ENCODE measurements around the gene LAYN. TPM values are rescaled to one million over a fixed set of nuclear protein-coding genes. Genes with fewer than 3 reads are reported as not detected.

Gene LAYN
- total RNA-seq, 2 donors from 2014 or later: 5.9 to 8.3 TPM

- ATAC-seq: no peak
- TF ChIP-seq POLR2A (IDR thresholded peaks at IDR 0.05): no peak
- TF ChIP-seq CTCF (IDR thresholded peaks at IDR 0.05): no peak
- Histone ChIP-seq H3K36me3 (replicated peaks in 1 of 2; ENCODE audit: insufficient read depth in 1 of 2, low read depth in 2 of 2) (no peaks in the 10 kb centered on the region), H3K4me1 (no peaks in the 10 kb centered on the region), H3K9me3 (no peaks in the 10 kb centered on the region), H3K27me3 (no peaks in the 10 kb centered on the region), H3K27ac (no peak overlapping the region), H3K4me3 (no peak overlapping the region)
- whole genome bisulfite sequencing, 2 donors: 86 to 87% methylated on average over 1 to 2 of the region's 2 CpGs
- intact Hi-C loops (cut with DNase I): no loop called here
- DNase-seq: no peak
These were observed 8.0 kb downstream of the LAYN start for GRCh38 chr11:111548525-111548924.

GRCh38 chr11:111549196-111549868 lies 8.8 kb downstream of the LAYN start:
- TF ChIP-seq POLR2A (IDR thresholded peaks at IDR 0.05): no peak
- 78 to 79% methylated on average over 10 to 11 of the region's 11 CpGs for whole genome bisulfite sequencing, 2 donors
- intact Hi-C loops (cut with DNase I): no loop called here
- H3K4me1 ChIP-seq: no peaks in the 10 kb centered on the region
- H3K27me3 ChIP-seq: no peaks in the 10 kb centered on the region
- ATAC-seq: no peak
- no peak for DNase-seq
- no peaks in the 10 kb centered on the region for H3K36me3 ChIP-seq (replicated peaks in 1 of 2; ENCODE audit: insufficient read depth in 1 of 2, low read depth in 2 of 2)
- H3K9me3 ChIP-seq: no peaks in the 10 kb centered on the region
- no peak overlapping the region for H3K27ac ChIP-seq
- H3K4me3 ChIP-seq: no peak overlapping the region

GRCh38 chr11:111549869-111550203 lies 9.3 kb downstream of the LAYN start:
- H3K27me3 ChIP-seq: no peaks in the 10 kb centered on the region
- intact Hi-C loops (cut with DNase I): no loop called here
- WGBS, 2 donors: 65 to 69% methylated on average over 3 of the region's 3 CpGs

GRCh38 chr11:111550258-111550657 lies 9.7 kb downstream of the LAYN start:
- 75 to 83% methylated on average over 2 of the region's 2 CpGs for WGBS, 2 donors
- H3K9me3 ChIP-seq: no peaks in the 10 kb centered on the region
- DNase-seq (no peak), ATAC-seq (no peak)
- no peak for TF ChIP-seq CTCF (IDR thresholded peaks at IDR 0.05)
- TF ChIP-seq POLR2A (IDR thresholded peaks at IDR 0.05): no peak
- no peak overlapping the region for H3K27ac ChIP-seq
- H3K27me3 ChIP-seq: no peaks in the 10 kb centered on the region
- H3K4me3 ChIP-seq: no peak overlapping the region
- no peaks in the 10 kb centered on the region for H3K4me1 ChIP-seq
- intact Hi-C loops (cut with DNase I): no loop called here
- no peaks in the 10 kb centered on the region for H3K36me3 ChIP-seq (replicated peaks in 1 of 2; ENCODE audit: insufficient read depth in 1 of 2, low read depth in 2 of 2)

More at GRCh38 chr11:111549869-111550203, 9.3 kb downstream of the LAYN start:
- no peak for ATAC-seq
- Histone ChIP-seq H3K4me3 (no peak overlapping the region), H3K9me3 (no peaks in the 10 kb centered on the region), H3K36me3 (replicated peaks in 1 of 2; ENCODE audit: insufficient read depth in 1 of 2, low read depth in 2 of 2) (no peaks in the 10 kb centered on the region), H3K27ac (no peak overlapping the region), H3K4me1 (no peaks in the 10 kb centered on the region)
- no peak for TF ChIP-seq CTCF (IDR thresholded peaks at IDR 0.05)
- no peak for DNase-seq

GRCh38 chr11:111554532-111554931 lies 14.0 kb downstream of the LAYN start:
- Histone ChIP-seq H3K9me3 (no peaks in the 10 kb centered on the region), H3K36me3 (replicated peaks in 1 of 2; ENCODE audit: insufficient read depth in 1 of 2, low read depth in 2 of 2) (no peaks in the 10 kb centered on the region), H3K4me1 (no peaks in the 10 kb centered on the region), H3K4me3 (no peak overlapping the region), H3K27ac (no peak overlapping the region), H3K27me3 (no peaks in the 10 kb centered on the region)
- TF ChIP-seq POLR2A (IDR thresholded peaks at IDR 0.05) (no peak), CTCF (IDR thresholded peaks at IDR 0.05) (no peak)
- DNase-seq: no peak
- ATAC-seq: no peak
- intact Hi-C loops (cut with DNase I): no loop called here

Data from body of pancreas (tissue), 4 donors.